HG03025 (cell line): Measurements from ENCODE around the gene HOXD8.

Experiments
- ATAC-seq: cut with Tn5 transposase; IDR thresholded peaks from one replicate; pipeline ENCODE4 v1.9.1; 2021; ENCODE audit warnings: mild to moderate bottlenecking, moderate library complexity; ENCODE audit not compliant: unreplicated experiment, low FRiP score

Gene HOXD8

GRCh38 chr2:176114930-176115625, 14.4 kb upstream of the HOXD8 start:
- ATAC-seq, result no peak

DNA sequence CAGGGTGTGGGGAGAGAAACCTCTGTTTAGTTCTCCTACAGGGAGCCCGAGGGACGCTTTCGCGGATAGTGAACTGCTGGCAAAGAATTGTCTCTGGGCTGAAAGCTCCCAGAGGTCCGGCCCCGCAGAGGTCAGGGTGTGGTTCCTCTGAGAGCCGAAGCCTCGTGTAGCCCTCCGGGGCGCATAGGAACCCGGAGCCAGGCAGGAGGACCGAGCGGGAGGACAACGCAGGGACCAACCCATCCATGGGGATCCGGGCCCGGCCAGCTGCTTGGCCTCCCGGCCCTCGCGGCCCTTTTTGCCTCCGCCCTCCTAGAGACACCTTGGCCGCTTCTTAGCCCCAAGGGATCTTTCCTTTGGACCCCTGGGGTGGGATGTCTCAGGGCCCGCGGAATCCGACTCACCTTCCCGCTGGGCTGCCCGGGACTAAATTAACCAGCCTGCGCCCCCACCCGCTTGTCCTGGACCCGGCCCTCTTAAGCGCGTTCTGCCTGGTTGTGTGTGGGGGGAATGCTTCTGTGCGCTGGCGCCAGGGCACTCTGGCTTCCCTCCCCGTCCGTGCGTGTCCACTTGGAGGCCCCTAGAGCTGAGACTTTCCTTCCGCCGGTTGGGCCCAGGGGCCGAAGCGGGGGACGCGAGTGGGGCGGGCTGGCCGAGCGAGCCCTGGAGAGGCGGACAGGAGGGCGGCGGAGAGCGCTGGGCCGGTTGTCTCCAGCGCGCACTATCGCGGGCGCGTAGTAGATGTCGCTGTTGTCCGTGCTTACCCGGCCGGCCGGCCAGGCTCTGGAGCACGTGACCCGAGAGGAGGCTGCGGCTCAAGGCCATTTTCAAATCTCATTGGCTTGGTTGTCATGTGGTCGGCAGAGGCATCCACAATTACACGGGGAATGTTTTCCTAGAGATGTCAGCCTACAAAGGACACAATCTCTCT, 13.4 kb upstream of the HOXD8 start, which contains the start of gene HOXD10:
TSS of gene HOXD10 (plus strand) at position 896 of the 931 bp plus-strand sequence. CDS start 56 bp downstream, outside the sequence.
- ATAC-seq, result no peak

DNA sequence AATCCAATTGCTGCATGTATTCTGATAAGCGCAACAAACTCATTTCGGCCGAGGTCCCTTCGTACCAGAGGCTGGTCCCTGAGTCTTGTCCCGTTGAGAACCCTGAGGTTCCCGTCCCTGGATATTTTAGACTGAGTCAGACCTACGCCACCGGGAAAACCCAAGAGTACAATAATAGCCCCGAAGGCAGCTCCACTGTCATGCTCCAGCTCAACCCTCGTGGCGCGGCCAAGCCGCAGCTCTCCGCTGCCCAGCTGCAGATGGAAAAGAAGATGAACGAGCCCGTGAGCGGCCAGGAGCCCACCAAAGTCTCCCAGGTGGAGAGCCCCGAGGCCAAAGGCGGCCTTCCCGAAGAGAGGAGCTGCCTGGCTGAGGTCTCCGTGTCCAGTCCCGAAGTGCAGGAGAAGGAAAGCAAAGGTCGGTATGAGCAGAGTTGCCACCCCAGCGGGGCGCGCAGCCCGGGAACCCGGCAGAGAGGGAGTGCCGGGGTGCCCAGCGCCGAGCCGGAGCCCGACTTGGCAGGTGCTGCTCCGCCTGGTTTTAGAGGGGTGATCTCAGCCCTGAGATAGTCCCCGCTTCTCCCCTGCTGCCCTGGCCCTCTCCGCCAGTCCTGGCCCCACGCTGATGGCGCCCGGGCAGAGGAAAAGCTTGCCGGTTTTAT, 12.2 kb upstream of the HOXD8 start:
- no peak for ATAC-seq

DNA sequence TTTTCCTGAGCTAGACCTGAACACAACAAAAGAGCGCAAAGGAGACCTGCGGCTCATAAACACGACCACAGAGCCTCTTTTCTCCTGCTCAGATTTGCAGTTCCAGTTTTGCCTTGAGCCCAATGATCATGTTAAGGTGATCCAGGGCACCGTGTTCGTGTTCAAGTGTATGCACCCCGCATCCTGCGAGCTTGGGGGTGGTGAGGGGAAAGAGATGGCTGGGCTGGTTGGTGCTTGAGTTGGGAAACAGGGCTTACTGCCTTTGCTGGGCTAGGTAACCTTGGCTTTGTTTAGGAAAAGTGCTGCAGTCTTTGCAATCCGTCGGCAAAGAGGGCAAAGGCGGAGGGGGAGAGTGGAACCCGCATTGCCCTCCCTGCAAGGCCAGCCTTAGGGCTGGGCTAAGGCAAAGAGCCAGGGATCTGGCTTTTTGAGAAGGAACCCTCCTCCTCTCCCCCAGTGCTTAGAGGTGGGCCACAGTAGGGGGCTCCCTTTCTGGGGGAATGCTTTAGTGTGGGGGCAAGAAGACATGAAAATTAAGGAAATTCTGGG, 11.6 kb upstream of the HOXD8 start:
- no peak for ATAC-seq

- ATAC-seq, result no peak
Observed at GRCh38 chr2:176118601-176119339, 10.7 kb upstream of the HOXD8 start.

- no peak for ATAC-seq
Observed at GRCh38 chr2:176120364-176121189, 8.9 kb upstream of the HOXD8 start.

DNA sequence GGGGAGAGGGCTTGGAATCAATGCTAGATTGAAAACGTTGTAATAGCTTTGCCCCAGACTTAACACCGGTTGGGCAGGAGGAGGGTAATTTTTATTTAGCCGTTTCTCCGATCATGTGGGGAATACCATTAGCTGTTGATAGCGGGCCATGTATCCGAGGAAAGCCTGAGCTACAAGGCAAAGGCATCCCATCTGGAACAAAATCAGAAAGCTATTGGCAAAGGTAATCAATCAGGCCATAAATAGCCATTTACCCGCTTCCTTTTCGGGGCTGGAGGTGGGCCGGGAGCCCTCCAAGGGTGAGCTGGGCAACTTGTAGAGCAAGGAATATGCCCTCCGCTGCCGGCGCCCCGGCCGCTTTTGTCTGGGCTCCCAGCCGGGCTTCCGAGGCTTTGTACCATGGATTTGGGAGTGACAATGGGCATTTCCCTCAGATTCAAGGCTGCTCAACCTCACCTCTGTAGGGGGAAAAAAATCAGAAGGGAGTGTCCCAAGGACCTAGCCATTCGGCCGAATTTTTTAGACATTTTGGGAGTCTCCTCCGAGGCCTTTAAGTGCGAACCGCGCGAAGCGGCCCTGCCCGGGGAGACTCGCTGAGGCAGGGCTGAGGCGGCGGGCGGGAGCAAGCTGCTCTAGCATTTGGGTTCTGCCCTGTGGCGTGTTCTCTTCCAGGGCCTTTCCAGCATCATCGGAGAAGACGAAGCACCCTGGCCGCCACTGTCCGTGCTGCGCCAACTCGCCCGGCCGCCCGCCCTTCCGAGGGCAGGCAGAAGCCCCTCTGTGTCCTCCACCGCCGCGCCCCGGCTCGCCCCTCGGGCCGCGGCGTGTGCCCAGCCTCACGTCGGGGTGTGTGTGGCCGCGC, 8.1 kb upstream of the HOXD8 start:
- ATAC-seq, result no peak

GRCh38 chr2:176122052-176122682, 7.3 kb upstream of the HOXD8 start:
- ATAC-seq, result no peak

DNA sequence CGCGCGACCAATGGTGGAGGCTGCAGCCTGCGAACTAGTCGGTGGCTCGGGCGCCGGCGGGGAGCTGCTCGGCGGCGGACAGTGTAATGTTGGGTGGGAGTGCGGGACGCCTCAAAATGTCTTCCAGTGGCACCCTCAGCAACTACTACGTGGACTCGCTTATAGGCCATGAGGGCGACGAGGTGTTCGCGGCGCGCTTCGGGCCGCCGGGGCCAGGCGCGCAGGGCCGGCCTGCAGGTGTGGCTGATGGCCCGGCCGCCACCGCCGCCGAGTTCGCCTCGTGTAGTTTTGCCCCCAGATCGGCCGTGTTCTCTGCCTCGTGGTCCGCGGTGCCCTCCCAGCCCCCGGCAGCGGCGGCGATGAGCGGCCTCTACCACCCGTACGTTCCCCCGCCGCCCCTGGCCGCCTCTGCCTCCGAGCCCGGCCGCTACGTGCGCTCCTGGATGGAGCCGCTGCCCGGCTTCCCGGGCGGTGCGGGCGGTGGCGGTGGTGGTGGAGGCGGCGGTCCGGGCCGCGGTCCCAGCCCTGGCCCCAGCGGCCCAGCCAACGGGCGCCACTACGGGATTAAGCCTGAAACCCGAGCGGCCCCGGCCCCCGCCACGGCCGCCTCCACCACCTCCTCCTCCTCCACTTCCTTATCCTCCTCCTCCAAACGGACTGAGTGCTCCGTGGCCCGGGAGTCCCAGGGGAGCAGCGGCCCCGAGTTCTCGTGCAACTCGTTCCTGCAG, 6.7 kb upstream of the HOXD8 start, which contains the start of gene HOXD9:
TSS of gene HOXD9 (plus strand) at position 37 of the 728 bp plus-strand sequence. CDS start at position 87, 50 bp downstream.
- no peak for ATAC-seq

GRCh38 chr2:176123411-176124109, 5.9 kb upstream of the HOXD8 start:
- no peak for ATAC-seq

- ATAC-seq, result no peak
Observed at GRCh38 chr2:176124110-176124946, 5.2 kb upstream of the HOXD8 start.

DNA sequence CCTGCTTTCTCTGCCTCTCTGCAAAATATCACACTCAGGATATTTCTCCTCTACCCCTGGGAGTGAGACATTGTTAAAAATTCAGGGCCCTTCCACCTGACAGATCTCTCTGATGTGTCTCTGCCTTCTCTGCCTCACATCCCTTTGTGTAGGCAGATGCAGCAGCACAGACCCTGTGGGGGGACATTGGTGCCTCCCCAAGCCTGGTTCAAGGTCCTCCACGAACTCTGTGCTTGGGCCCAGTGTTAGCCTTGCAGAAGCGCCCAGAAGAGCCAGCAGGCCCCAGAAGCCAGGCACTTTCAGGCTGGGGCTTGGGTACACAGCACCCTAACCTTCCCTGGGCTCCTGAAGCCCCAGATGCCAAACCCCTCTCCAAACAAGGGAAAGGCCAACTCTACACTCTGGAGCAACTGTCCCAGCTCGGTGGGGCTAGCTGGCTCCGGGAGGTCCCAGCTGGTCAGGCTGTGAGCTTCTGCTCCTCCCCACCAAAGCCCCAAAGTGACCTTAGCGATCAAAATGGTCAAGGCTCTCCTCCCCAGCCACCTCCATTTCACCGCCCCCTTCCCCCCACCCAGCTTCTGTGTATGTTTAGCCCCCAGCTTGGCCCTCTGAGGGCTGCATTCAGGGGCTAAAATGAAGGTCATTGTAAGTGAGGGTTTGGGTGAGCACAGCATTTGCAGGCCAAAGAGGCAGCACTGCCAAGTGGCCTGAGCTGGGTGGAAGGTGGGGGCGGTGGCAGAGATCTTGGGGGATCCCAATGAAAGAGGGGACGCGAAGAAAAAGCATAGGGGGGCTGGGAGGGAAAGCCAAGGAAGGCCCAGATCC, 4.3 kb upstream of the HOXD8 start:
- ATAC-seq, result no peak

DNA sequence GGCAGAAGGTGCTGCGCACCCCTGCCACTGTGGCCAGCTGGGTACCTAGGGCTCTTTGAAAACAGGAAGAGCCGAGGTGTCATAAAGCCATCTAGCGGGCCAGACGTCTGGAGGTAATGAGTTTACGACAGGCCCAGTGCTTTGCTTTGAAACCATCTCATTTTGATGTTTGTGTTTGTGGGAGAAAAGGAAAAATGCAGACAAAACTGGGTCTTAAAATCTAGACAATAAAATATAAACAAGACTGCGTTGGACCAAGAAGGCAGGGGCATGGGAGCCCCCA, 3.8 kb upstream of the HOXD8 start:
- ATAC-seq, result no peak

- ATAC-seq, result no peak
Observed at GRCh38 chr2:176126929-176127773, 2.4 kb upstream of the HOXD8 start.
